ENCODE measurements around the gene METTL22. TPM values are rescaled to one million over a fixed set of nuclear protein-coding genes. Genes with fewer than 3 reads are reported as not detected.
A peak's percentile ranks its signal among the peaks of the same experiment; 100 is the strongest.
"Not testable (repeated sequence)": the region's sequence is repeated elsewhere in the genome, so short reads cannot be mapped to it uniquely, and the experiment has no call there.

Gene METTL22
- total and polyA plus RNA-seq, 2 experiments from 2014 or later, result 17.6 to 19.7 TPM

- no peaks in the 10 kb centered on the region for H3K79me2 ChIP-seq
- no peaks in the 10 kb centered on the region for H3K4me1 ChIP-seq (ENCODE audit: insufficient read depth)
- H3K4me3 ChIP-seq, result no peak overlapping the region
- no peaks in the 10 kb centered on the region for H3K36me3 ChIP-seq (replicated peaks; ENCODE audit: insufficient read depth, low read depth)
- no peak overlapping the region for H2AFZ ChIP-seq
- TF ChIP-seq, protein P1, sequence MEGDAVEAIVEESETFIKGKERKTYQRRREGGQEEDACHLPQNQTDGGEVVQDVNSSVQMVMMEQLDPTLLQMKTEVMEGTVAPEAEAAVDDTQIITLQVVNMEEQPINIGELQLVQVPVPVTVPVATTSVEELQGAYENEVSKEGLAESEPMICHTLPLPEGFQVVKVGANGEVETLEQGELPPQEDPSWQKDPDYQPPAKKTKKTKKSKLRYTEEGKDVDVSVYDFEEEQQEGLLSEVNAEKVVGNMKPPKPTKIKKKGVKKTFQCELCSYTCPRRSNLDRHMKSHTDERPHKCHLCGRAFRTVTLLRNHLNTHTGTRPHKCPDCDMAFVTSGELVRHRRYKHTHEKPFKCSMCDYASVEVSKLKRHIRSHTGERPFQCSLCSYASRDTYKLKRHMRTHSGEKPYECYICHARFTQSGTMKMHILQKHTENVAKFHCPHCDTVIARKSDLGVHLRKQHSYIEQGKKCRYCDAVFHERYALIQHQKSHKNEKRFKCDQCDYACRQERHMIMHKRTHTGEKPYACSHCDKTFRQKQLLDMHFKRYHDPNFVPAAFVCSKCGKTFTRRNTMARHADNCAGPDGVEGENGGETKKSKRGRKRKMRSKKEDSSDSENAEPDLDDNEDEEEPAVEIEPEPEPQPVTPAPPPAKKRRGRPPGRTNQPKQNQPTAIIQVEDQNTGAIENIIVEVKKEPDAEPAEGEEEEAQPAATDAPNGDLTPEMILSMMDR (IDR thresholded peaks at IDR 0.05; ENCODE audit: poor library complexity), result no peak
- TF ChIP-seq EZH2 (IDR thresholded peaks at IDR 0.05; ENCODE audit: borderline replicate concordance) (no peak), EZH2phosphoT487 (IDR thresholded peaks at IDR 0.05; ENCODE audit: low read depth, severe bottlenecking, unreplicated experiment) (no peak)
- no peaks in the 10 kb centered on the region for H3K27me3 ChIP-seq
- no peak for DNase-seq (ENCODE audit: low spot score)
- H3K4me2 ChIP-seq, result no peak overlapping the region
- no peaks in the 10 kb centered on the region for H3K9me3 ChIP-seq (ENCODE audit: low read depth)
- H3K27ac ChIP-seq, result no peak overlapping the region
- 83% methylated on average over 8 of the region's 8 CpGs for WGBS (ENCODE audit: low lambda C conversion rate, missing lambda C conversion rate)
- H3K9me2 ChIP-seq (replicated peaks; ENCODE audit: insufficient read depth), result no peaks in the 10 kb centered on the region
- no peaks in the 10 kb centered on the region for H4K20me1 ChIP-seq (ENCODE audit: insufficient read depth, poor library complexity, severe bottlenecking)
These were observed 28.5 kb downstream of the METTL22 start for GRCh38 chr16:8649829-8650554.

GRCh38 chr16:8651958-8652357 lies 30.5 kb downstream of the METTL22 start:
- H3K9me3 ChIP-seq (ENCODE audit: low read depth); H3K27me3 ChIP-seq: not testable (repeated sequence)
- TF ChIP-seq, protein P1 (IDR thresholded peaks at IDR 0.05; ENCODE audit: poor library complexity), result peak; percentile 33

DNA sequence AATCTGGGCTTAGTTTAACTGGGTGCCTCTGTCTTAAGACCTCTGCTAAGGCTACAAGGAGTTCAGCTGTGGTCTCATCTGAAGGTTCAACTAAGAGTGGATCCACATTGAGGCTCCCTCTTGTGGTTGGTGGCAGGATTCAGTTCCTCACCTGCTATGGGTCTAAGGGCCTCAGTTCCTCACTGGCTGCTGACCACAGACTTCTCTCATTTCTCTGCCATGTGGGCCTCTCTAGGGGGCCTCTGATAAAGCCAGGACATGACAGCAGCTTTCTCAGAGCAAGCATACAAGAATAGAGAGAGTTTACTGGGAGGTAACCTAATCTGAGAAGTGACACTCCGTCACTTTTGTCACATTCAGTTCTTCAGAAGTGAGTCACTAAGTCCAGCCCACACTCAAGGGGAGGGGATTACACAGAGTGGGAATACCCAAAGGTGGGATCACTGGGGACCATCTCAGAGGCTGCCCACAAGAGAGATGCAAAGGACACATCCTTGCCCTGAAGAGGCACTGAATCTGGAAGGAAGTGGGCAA lies 33.8 kb downstream of the METTL22 start:
- H3K79me2 ChIP-seq, result no peaks in the 10 kb centered on the region
- WGBS (ENCODE audit: low lambda C conversion rate, missing lambda C conversion rate), result 82% methylated on average over 1 of the region's 1 CpG

More at GRCh38 chr16:8651958-8652357, 30.5 kb downstream of the METTL22 start:
- not testable (repeated sequence) for H3K36me3 ChIP-seq (replicated peaks; ENCODE audit: insufficient read depth, low read depth); H3K9me2 ChIP-seq (replicated peaks; ENCODE audit: insufficient read depth); H3K27ac ChIP-seq; H2AFZ ChIP-seq; H3K4me2 ChIP-seq; H3K79me2 ChIP-seq; H3K4me1 ChIP-seq (ENCODE audit: insufficient read depth); H3K4me3 ChIP-seq; H4K20me1 ChIP-seq (ENCODE audit: insufficient read depth, poor library complexity, severe bottlenecking)
- 58% methylated on average over 6 of the region's 7 CpGs for WGBS (ENCODE audit: low lambda C conversion rate, missing lambda C conversion rate)
- peak; percentile 24 for DNase-seq (ENCODE audit: low spot score)

More for the DNA sequence above, 33.8 kb downstream of the METTL22 start:
- H3K4me2 ChIP-seq, result no peak overlapping the region
- H3K36me3 ChIP-seq (replicated peaks; ENCODE audit: insufficient read depth, low read depth), result no peaks in the 10 kb centered on the region
- H4K20me1 ChIP-seq (ENCODE audit: insufficient read depth, poor library complexity, severe bottlenecking), result no peaks in the 10 kb centered on the region
- H3K27ac ChIP-seq, result no peak overlapping the region
- no peak overlapping the region for H3K4me3 ChIP-seq
- H3K27me3 ChIP-seq, result no peaks in the 10 kb centered on the region
- no peak overlapping the region for H2AFZ ChIP-seq
- no peaks in the 10 kb centered on the region for H3K9me3 ChIP-seq (ENCODE audit: low read depth)
- H3K9me2 ChIP-seq (replicated peaks; ENCODE audit: insufficient read depth), result no peaks in the 10 kb centered on the region
- H3K4me1 ChIP-seq (ENCODE audit: insufficient read depth), result no peaks in the 10 kb centered on the region
- DNase-seq (ENCODE audit: low spot score), result peak; percentile 58
- no peak for TF ChIP-seq EZH2 (IDR thresholded peaks at IDR 0.05; ENCODE audit: borderline replicate concordance)
- TF ChIP-seq, protein P1 (IDR thresholded peaks at IDR 0.05; ENCODE audit: poor library complexity), result peak; percentile 44

Data from hepatocyte (in vitro differentiated cells).